ENCODE results near the gene DZIP1L. TPM values are rescaled to one million over a fixed set of nuclear protein-coding genes. Genes with fewer than 3 reads are reported as not detected.

Gene DZIP1L
- total RNA-seq, 1 donor: 52.7 TPM

- DNase-seq (ENCODE audit: low read depth): no peak
- H3K4me3 ChIP-seq (ENCODE audit: low read depth, low read length): no peak overlapping the region
- TF ChIP-seq, protein P1, sequence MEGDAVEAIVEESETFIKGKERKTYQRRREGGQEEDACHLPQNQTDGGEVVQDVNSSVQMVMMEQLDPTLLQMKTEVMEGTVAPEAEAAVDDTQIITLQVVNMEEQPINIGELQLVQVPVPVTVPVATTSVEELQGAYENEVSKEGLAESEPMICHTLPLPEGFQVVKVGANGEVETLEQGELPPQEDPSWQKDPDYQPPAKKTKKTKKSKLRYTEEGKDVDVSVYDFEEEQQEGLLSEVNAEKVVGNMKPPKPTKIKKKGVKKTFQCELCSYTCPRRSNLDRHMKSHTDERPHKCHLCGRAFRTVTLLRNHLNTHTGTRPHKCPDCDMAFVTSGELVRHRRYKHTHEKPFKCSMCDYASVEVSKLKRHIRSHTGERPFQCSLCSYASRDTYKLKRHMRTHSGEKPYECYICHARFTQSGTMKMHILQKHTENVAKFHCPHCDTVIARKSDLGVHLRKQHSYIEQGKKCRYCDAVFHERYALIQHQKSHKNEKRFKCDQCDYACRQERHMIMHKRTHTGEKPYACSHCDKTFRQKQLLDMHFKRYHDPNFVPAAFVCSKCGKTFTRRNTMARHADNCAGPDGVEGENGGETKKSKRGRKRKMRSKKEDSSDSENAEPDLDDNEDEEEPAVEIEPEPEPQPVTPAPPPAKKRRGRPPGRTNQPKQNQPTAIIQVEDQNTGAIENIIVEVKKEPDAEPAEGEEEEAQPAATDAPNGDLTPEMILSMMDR (IDR thresholded peaks at IDR 0.05; ENCODE audit: insufficient read depth, low read depth, low read length): no peak
Measured at GRCh38 chr3:138127636-138128365, 12.4 kb upstream of the DZIP1L start.

DNA sequence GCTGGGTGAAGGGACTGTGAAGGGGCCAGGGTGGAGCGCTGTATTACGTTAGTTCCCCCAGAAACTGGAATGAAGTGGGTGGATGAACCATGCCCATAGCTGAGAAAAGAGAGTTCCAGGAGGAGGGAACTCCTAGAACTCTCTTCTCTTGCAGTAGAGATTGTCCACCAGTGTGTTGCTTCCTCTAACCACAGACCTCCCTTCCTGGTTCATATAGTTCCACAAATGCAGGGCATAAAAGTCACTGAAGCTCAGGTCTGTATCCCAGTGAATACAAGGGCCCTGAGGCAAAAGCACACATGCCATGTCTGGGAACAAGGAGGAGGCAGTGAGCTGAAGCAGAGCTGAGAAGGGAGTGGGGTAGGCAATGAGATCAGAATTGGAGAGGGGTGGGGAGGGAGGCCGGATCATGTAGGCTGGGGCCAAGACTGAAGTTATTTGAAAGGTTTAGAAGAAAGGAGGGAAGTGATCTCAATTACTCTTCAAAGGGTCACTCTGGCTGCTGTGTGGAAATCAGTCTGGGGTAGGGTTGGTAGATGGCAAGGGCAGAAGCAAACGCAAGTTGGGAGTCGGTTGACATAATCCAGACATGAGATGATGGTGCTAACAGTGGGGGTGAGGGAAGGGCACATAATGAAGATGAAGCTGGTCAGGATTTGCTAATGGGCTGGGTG lies 10.3 kb upstream of the DZIP1L start:
- H3K4me3 ChIP-seq (ENCODE audit: low read depth, low read length): no peak overlapping the region
- DNase-seq (ENCODE audit: low read depth): peak; percentile 73
- TF ChIP-seq, protein P1 (IDR thresholded peaks at IDR 0.05; ENCODE audit: insufficient read depth, low read depth, low read length): no peak

- peak; percentile 63 for DNase-seq (ENCODE audit: low read depth)
- no peak overlapping the region for H3K4me3 ChIP-seq (ENCODE audit: low read depth, low read length)
- TF ChIP-seq, protein P1 (IDR thresholded peaks at IDR 0.05; ENCODE audit: insufficient read depth, low read depth, low read length): no peak
Measured at GRCh38 chr3:138124706-138125355, 9.4 kb upstream of the DZIP1L start.

DNA sequence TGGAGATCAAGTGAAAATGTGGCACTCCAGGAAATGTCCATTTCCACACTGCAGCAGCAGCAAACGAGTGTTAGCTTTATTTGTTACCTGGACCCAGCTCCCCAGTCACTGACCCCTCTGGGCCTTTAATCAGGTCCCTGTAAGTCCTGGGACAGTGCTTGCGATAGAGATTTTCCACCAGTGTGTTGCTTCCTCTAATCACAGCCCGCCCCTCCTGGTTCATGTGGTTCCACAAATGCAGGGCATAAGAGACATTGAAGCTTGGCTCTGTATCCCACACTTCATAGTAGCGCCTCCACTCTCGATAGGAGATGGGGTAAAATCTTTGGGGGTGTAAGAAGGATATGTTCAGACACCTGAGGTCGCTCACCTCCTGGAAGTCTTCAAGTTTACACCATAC lies 8.8 kb upstream of the DZIP1L start:
- H3K4me3 ChIP-seq (ENCODE audit: low read depth, low read length): no peak overlapping the region
- TF ChIP-seq, protein P1 (IDR thresholded peaks at IDR 0.05; ENCODE audit: insufficient read depth, low read depth, low read length): no peak
- DNase-seq (ENCODE audit: low read depth): no peak

DNA sequence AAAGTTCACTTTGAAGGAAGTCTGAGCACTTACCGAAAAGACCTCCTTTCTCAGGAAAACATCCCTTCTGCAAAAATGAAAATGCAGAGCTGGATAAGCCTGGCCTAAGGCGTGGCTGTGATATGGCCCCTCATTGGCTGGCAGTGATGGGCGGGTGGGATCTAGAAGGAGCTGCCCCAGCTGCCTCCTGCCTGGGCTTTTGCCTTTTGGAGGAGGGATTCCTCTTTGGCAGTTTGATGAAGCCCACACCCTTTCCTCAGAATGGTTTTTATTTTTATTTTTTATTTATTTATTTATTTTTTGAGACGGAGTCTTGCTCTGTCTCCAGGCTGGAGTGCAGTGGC lies 4.0 kb upstream of the DZIP1L start:
- no peak for DNase-seq (ENCODE audit: low read depth)
- no peak overlapping the region for H3K4me3 ChIP-seq (ENCODE audit: low read depth, low read length)
- TF ChIP-seq, protein P1 (IDR thresholded peaks at IDR 0.05; ENCODE audit: insufficient read depth, low read depth, low read length): no peak

GRCh38 chr3:138118612-138119422 lies 3.4 kb upstream of the DZIP1L start:
- H3K4me3 ChIP-seq (ENCODE audit: low read depth, low read length): no peak overlapping the region
- TF ChIP-seq, protein P1 (IDR thresholded peaks at IDR 0.05; ENCODE audit: insufficient read depth, low read depth, low read length): peak; percentile 93
- peak; percentile 78 for DNase-seq (ENCODE audit: low read depth)

All from fibroblast of villous mesenchyme (primary cell).